Erythroblast (primary cell): ENCODE measurements around the gene ZMIZ1.

Experiments used
- DNase-seq, 2 experiments: peaks; one replicate each; lab custom pipeline; 2025; lab: John Stamatoyannopoulos, UW
- GATA1 ChIP-seq: IDR thresholded peaks from 2 replicates; pipeline ENCODE4 v1.6.1; 2011; ENCODE audit warnings: low read depth, mild to moderate bottlenecking, control low read depth, low read length, moderate library complexity
- POLR2A ChIP-seq: IDR thresholded peaks from 2 replicates; pipeline ENCODE4 v1.6.1; 2011; ENCODE audit warnings: mild to moderate bottlenecking, low read length

Gene ZMIZ1

GRCh38 chr10:79241629-79241989 is 172.8 kb downstream of the ZMIZ1 start:
- no peak for DNase-seq
- TF ChIP-seq POLR2A (no peak), GATA1 (no peak)

DNA sequence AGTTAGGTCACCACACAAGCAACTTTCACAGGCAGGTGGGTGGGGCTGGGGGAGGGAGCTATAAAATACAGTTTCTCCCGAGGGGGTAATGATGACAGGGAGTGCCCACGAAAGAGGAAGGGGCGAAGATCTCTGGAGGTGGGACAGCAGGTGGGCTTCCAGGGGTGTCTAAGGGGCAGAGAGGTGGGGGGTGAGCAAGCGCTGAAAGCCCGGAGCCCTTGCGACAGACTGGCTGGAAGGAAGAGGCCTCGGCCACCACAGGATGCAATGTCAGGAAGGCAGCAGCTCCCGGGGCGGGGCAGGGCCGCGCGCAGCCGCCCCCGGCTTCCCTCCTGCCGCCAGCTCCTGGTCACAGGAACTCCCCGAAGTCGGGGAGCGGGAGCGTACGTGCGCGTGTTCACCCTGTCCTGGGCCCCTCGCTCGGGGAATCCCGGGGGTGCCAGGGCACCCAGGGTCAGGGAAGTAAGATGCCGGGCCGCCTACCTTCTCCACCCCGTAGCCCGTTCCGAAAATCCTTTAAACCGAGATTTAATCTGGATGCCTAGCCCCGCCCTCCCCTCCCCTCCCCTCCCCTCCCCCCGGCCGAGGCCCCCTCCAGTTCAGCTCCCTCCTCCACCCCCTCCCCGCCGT is 173.3 kb downstream of the ZMIZ1 start:
- no peak for DNase-seq
- no peak for TF ChIP-seq POLR2A
- no peak for TF ChIP-seq GATA1

GRCh38 chr10:79242620-79243152 is 173.9 kb downstream of the ZMIZ1 start:
- DNase-seq: peak; percentile 8 to 11
- TF ChIP-seq GATA1: no peak
- TF ChIP-seq POLR2A: no peak

- TF ChIP-seq POLR2A: no peak
These were observed 174.7 kb downstream of the ZMIZ1 start for GRCh38 chr10:79243181-79244067.

DNA sequence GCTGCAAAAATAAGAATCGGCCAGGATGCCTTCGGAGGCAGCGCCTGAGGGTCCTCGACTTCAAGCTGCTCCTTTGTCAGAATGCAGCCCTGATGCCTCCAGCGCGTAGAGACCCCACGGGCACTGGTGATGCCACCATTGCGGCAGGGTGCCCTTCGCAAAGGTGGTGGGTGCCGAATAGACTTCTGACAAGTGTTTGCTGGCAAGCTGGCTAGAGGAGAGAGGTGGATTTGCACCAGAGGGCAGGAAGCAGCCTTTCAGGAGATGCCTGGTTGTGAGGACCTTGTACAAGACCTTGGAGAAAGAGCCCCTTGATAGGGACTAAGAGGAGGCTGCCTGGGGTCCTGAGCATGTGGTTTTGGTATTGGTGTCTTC is 175.3 kb downstream of the ZMIZ1 start:
- no peak for TF ChIP-seq POLR2A
- TF ChIP-seq GATA1: no peak
- DNase-seq: no peak

More at GRCh38 chr10:79243181-79244067, 174.7 kb downstream of the ZMIZ1 start:
- peak in 1 of 2 experiments; percentile 13 for DNase-seq

DNA sequence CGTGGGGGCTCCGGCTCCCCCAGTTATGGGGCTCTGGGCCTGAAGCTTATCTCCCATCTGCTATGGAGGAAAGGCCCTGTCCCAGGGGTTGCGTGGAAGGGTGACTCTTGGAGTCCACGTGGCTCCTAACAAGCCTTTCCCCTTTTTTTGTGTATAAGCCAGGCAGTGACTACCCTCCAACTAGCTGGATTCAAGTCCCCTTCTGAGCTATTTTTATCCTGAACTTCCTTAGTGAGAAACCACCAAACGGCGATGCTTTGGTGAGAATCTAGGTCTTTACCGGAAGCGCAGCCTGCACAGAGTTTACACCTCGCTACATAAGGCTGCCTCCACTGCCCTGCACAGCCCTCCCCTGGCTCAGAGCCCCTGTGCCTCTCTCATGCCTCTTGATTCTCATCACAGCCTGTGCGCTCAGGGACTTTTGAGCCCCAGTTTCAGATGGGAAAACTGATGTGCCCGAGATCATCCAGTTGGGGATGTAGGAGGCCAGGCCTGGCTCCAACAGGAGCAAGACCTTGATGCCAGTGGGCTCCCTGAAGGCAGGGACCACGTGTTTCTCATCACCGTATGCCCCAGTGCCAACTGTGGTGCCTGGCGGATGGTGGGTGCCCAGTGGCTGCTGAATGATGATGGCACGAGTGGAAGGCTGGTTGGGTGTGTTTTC is 176.2 kb downstream of the ZMIZ1 start:
- DNase-seq: no peak
- TF ChIP-seq GATA1 (no peak), POLR2A (no peak)

GRCh38 chr10:79245539-79246208 is 176.9 kb downstream of the ZMIZ1 start:
- DNase-seq: no peak
- no peak for TF ChIP-seq POLR2A
- no peak for TF ChIP-seq GATA1

- TF ChIP-seq GATA1 (no peak), POLR2A (no peak)
- DNase-seq: no peak
These were observed 177.4 kb downstream of the ZMIZ1 start for GRCh38 chr10:79246209-79246581.

DNA sequence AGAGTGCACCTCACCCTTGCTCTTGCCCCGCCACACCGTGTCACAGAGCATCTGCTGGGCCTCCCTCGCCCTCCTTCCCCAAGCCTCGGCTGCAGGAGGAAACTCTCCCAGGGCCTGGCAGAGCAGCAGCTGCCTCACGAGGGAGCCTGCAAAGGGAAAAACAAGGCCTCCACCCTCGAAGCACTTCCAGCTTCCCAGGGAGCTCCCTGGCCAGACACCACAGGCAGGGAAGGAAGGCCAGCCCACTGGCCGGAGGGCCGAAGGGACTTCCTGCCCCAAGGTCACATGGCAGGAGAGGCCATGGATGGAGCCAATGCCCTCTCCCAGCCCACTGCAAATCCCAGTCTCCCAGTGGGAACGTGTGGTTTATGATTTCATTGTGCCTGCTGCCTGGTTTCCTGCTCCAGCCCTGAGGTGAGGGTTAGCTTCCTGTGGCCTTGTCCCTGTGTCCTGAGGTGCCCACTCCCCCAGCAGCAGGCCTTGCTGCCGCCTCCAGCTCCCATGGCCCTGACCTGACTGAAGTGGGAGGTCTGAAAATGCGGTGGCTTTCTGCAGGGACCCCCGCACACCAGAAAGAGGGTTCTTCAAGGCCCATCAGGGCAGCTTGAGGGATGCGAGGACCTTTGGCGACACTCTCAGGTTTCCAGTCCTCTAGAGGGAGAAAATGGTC is 178.0 kb downstream of the ZMIZ1 start:
- DNase-seq: no peak
- TF ChIP-seq GATA1 (no peak), POLR2A (no peak)

DNA sequence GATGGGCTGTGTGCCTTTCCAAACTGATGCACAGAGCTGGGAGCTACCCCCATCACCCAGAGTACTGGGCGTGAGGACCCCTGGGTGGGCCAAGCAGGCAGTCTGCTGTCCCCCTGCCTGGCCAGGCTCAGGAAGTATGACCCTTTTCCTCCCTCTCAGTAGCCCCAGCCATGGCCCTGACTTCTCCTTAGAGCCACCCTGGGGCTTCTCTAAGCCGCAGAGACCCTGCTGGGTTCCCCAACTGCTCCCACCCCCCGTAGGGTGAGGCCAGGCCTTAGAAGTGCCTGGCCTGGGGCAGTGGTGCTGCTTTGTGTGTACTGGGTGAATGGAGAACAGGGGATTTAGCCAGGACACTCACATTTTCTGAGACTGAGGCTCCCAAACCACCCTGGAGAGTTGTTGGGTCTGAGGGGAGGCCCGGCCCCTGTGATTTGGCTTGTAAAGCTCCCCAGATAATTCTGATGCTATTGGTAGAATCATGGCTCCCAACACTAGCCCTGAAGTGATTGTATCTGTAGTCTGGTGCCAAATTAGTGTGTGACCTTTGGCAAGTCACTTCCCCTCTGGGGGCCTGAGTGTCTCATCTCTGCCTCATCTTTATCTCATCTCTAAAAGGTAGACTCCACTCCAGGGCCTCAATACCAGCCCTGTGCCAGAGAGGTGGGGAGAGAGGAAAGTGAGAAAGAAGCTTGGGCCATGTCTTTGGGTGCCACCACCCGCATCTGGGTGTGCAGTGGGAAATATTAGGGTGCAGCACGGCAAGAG is 178.8 kb downstream of the ZMIZ1 start:
- DNase-seq: no peak
- TF ChIP-seq POLR2A (no peak), GATA1 (no peak)

GRCh38 chr10:79248341-79249185 is 179.8 kb downstream of the ZMIZ1 start:
- DNase-seq: no peak
- TF ChIP-seq GATA1 (no peak), POLR2A (no peak)
